ENCODE measurements around the gene MYO19.

The MYO19 gene

GRCh38 chr17:36532435-36532975 lies 2.2 kb downstream of the MYO19 start:
- Histone ChIP-seq H3F3A (ENCODE audit: insufficient read depth, low read length) (peaks cover 9% of the 10 kb centered on the region; the same call in 1 of the 2 replicates), H3K4me1 (ENCODE audit: low read length) (peaks cover 12% of the 10 kb centered on the region), H3K4me2 (ENCODE audit: low read depth, low read length) (no peak overlapping the region), H2AFZ (ENCODE audit: low read length) (no peak overlapping the region), H3K9me2 (replicated peaks; ENCODE audit: insufficient read depth, low read length) (no peaks in the 10 kb centered on the region), H3K4me3 (ENCODE audit: low read length) (no peak overlapping the region), H3K27me3 (replicated peaks; ENCODE audit: insufficient read depth, low read length) (no peaks in the 10 kb centered on the region), H3K9me3 (replicated peaks; ENCODE audit: insufficient read depth, low read length) (no peaks in the 10 kb centered on the region), H4K20me1 (ENCODE audit: insufficient read depth, low read length) (no peaks in the 10 kb centered on the region), H3K79me2 (ENCODE audit: low read length) (peaks cover 52% of the 10 kb centered on the region), H3K27ac (ENCODE audit: low read length) (no peak overlapping the region), H3K36me3 (replicated peaks; ENCODE audit: insufficient read depth, low read length) (peaks cover 9% of the 10 kb centered on the region), H3K9ac (ENCODE audit: low read length) (no peak overlapping the region)
- TF ChIP-seq EZH2phosphoT487 (IDR thresholded peaks at IDR 0.05; ENCODE audit: low read length) (no peak), CTCF (IDR thresholded peaks at IDR 0.05; ENCODE audit: low read length) (no peak), EZH2 (optimal IDR thresholded peaks at IDR 0.05; ENCODE audit: low read depth, low read length) (no peak)
- no peak for DNase-seq

- no peak for DNase-seq
- H3K4me1 ChIP-seq (ENCODE audit: low read length): peaks cover 26% of the 10 kb centered on the region
- TF ChIP-seq EZH2 (optimal IDR thresholded peaks at IDR 0.05; ENCODE audit: low read depth, low read length) (no peak), CTCF (IDR thresholded peaks at IDR 0.05; ENCODE audit: low read length) (no peak), EZH2phosphoT487 (IDR thresholded peaks at IDR 0.05; ENCODE audit: low read length) (no peak)
- no peak overlapping the region for H3K4me3 ChIP-seq (ENCODE audit: low read length)
- H2AFZ ChIP-seq (ENCODE audit: low read length): no peak overlapping the region
- no peak overlapping the region for H3K9ac ChIP-seq (ENCODE audit: low read length)
- H3K4me2 ChIP-seq (ENCODE audit: low read depth, low read length): no peak overlapping the region
- no peaks in the 10 kb centered on the region for H3K9me2 ChIP-seq (replicated peaks; ENCODE audit: insufficient read depth, low read length)
- peaks cover 11% of the 10 kb centered on the region for H3F3A ChIP-seq (ENCODE audit: insufficient read depth, low read length)
- peaks cover 29% of the 10 kb centered on the region for H3K79me2 ChIP-seq (ENCODE audit: low read length)
- H3K9me3 ChIP-seq (replicated peaks; ENCODE audit: insufficient read depth, low read length): no peaks in the 10 kb centered on the region
- no peaks in the 10 kb centered on the region for H4K20me1 ChIP-seq (ENCODE audit: insufficient read depth, low read length)
- no peak overlapping the region for H3K27ac ChIP-seq (ENCODE audit: low read length)
- H3K36me3 ChIP-seq (replicated peaks; ENCODE audit: insufficient read depth, low read length): peaks cover 23% of the 10 kb centered on the region
- H3K27me3 ChIP-seq (replicated peaks; ENCODE audit: insufficient read depth, low read length): no peaks in the 10 kb centered on the region
Measured at GRCh38 chr17:36529121-36529520, 5.5 kb downstream of the MYO19 start.

GRCh38 chr17:36527621-36528250 lies 6.9 kb downstream of the MYO19 start:
- no peak for DNase-seq
- no peak for TF ChIP-seq CTCF (IDR thresholded peaks at IDR 0.05; ENCODE audit: low read length)
- Histone ChIP-seq H3K27ac (ENCODE audit: low read length) (no peak overlapping the region), H3F3A (ENCODE audit: insufficient read depth, low read length) (peaks cover 11% of the 10 kb centered on the region), H3K36me3 (replicated peaks; ENCODE audit: insufficient read depth, low read length) (peaks cover 28% of the 10 kb centered on the region), H3K9me3 (replicated peaks; ENCODE audit: insufficient read depth, low read length) (no peaks in the 10 kb centered on the region), H3K79me2 (ENCODE audit: low read length) (peaks cover 15% of the 10 kb centered on the region), H3K9me2 (replicated peaks; ENCODE audit: insufficient read depth, low read length) (no peaks in the 10 kb centered on the region), H3K27me3 (replicated peaks; ENCODE audit: insufficient read depth, low read length) (no peaks in the 10 kb centered on the region), H2AFZ (ENCODE audit: low read length) (no peak overlapping the region), H3K4me2 (ENCODE audit: low read depth, low read length) (no peak overlapping the region), H4K20me1 (ENCODE audit: insufficient read depth, low read length) (no peaks in the 10 kb centered on the region), H3K9ac (ENCODE audit: low read length) (no peak overlapping the region), H3K4me1 (ENCODE audit: low read length) (peaks cover 21% of the 10 kb centered on the region), H3K4me3 (ENCODE audit: low read length) (no peak overlapping the region)
